Measurements from ENCODE around the gene CDH23.
A peak's percentile ranks its signal among the peaks of the same experiment; 100 is the strongest.

The CDH23 gene

GRCh38 chr10:71814922-71815411 lies 418.2 kb downstream of the CDH23 start:
- DNase-seq: no peak
- TF ChIP-seq GATA1 (IDR thresholded peaks at IDR 0.05; ENCODE audit: low read depth, low read length) (no peak), POLR2A (IDR thresholded peaks at IDR 0.05; ENCODE audit: low read length) (no peak)

GRCh38 chr10:71815515-71816130 lies 418.9 kb downstream of the CDH23 start:
- no peak for DNase-seq
- TF ChIP-seq GATA1 (IDR thresholded peaks at IDR 0.05; ENCODE audit: low read depth, low read length): no peak
- TF ChIP-seq POLR2A (IDR thresholded peaks at IDR 0.05; ENCODE audit: low read length): no peak

GRCh38 chr10:71816421-71816851 lies 419.7 kb downstream of the CDH23 start:
- TF ChIP-seq GATA1 (IDR thresholded peaks at IDR 0.05; ENCODE audit: low read depth, low read length) (no peak), POLR2A (IDR thresholded peaks at IDR 0.05; ENCODE audit: low read length) (no peak)
- no peak for DNase-seq

- TF ChIP-seq POLR2A (IDR thresholded peaks at IDR 0.05; ENCODE audit: low read length) (no peak), GATA1 (IDR thresholded peaks at IDR 0.05; ENCODE audit: low read depth, low read length) (no peak)
- no peak for DNase-seq
Measured at GRCh38 chr10:71816936-71817618, 420.4 kb downstream of the CDH23 start.

- DNase-seq: peak in 1 of 2 experiments; percentile 43
- no peak for TF ChIP-seq POLR2A (IDR thresholded peaks at IDR 0.05; ENCODE audit: low read length)
- no peak for TF ChIP-seq GATA1 (IDR thresholded peaks at IDR 0.05; ENCODE audit: low read depth, low read length)
Measured at GRCh38 chr10:71817831-71818655, 421.3 kb downstream of the CDH23 start.

GRCh38 chr10:71818674-71819260 lies 422.0 kb downstream of the CDH23 start:
- no peak for DNase-seq

GRCh38 chr10:71819441-71819861 lies 422.7 kb downstream of the CDH23 start:
- no peak for TF ChIP-seq GATA1 (IDR thresholded peaks at IDR 0.05; ENCODE audit: low read depth, low read length)
- TF ChIP-seq POLR2A (IDR thresholded peaks at IDR 0.05; ENCODE audit: low read length): no peak
- no peak for DNase-seq

More at GRCh38 chr10:71818674-71819260, 422.0 kb downstream of the CDH23 start:
- TF ChIP-seq POLR2A (IDR thresholded peaks at IDR 0.05; ENCODE audit: low read length) (no peak), GATA1 (IDR thresholded peaks at IDR 0.05; ENCODE audit: low read depth, low read length) (no peak)

- TF ChIP-seq POLR2A (IDR thresholded peaks at IDR 0.05; ENCODE audit: low read length) (no peak), GATA1 (IDR thresholded peaks at IDR 0.05; ENCODE audit: low read depth, low read length) (no peak)
- DNase-seq: no peak
Measured at GRCh38 chr10:71819985-71820384, 423.3 kb downstream of the CDH23 start.

- no peak for TF ChIP-seq GATA1 (IDR thresholded peaks at IDR 0.05; ENCODE audit: low read depth, low read length)
- DNase-seq: no peak
Measured at GRCh38 chr10:71820966-71821365, 424.2 kb downstream of the CDH23 start.

GRCh38 chr10:71821909-71822763 lies 425.4 kb downstream of the CDH23 start:
- TF ChIP-seq GATA1 (IDR thresholded peaks at IDR 0.05; ENCODE audit: low read depth, low read length) (no peak), POLR2A (IDR thresholded peaks at IDR 0.05; ENCODE audit: low read length) (no peak)
- no peak for DNase-seq

- no peak for DNase-seq
- TF ChIP-seq POLR2A (IDR thresholded peaks at IDR 0.05; ENCODE audit: low read length) (no peak), GATA1 (IDR thresholded peaks at IDR 0.05; ENCODE audit: low read depth, low read length) (no peak)
Measured at GRCh38 chr10:71823356-71823755, 426.6 kb downstream of the CDH23 start.

GRCh38 chr10:71824333-71824732 lies 427.6 kb downstream of the CDH23 start:
- DNase-seq: no peak
- TF ChIP-seq POLR2A (IDR thresholded peaks at IDR 0.05; ENCODE audit: low read length) (no peak), GATA1 (IDR thresholded peaks at IDR 0.05; ENCODE audit: low read depth, low read length) (no peak)

- no peak for TF ChIP-seq GATA1 (IDR thresholded peaks at IDR 0.05; ENCODE audit: low read depth, low read length)
- TF ChIP-seq POLR2A (IDR thresholded peaks at IDR 0.05; ENCODE audit: low read length): no peak
- peak in 1 of 2 experiments; percentile 30 for DNase-seq
Measured at GRCh38 chr10:71825217-71825616, 428.5 kb downstream of the CDH23 start.

Data from erythroblast (primary cell).